Stimulated activated CD4-positive, alpha-beta T cell treated with anti-CD3 and anti-CD28 coated beads, Interleukin-12 subunit alpha, Interleukin-12 subunit beta, amount 100 ng/mL, for 4 hours (primary cell): ENCODE data around the gene RNASE9.
A peak's percentile ranks its signal among the peaks of the same experiment; 100 is the strongest.
"Not testable (repeated sequence)": the region's sequence is repeated elsewhere in the genome, so short reads cannot be mapped to it uniquely, and the experiment has no call there.

Experiments used
- DNase-seq: peaks from one replicate; pipeline ENCODE4 v3.0.0-alpha.2; 2020

RNASE9 gene

GRCh38 chr14:20560961-20561360 is at the start of gene RNASE9:
Gene RNASE9, minus strand, starts transcription at chr14:20561047.
- no peak for DNase-seq

GRCh38 chr14:20610002-20610765 is 49.3 kb upstream of the RNASE9 start:
- peak; percentile 76 for DNase-seq

- peak; percentile 38 for DNase-seq
Observed at GRCh38 chr14:20609215-20610001, 48.6 kb upstream of the RNASE9 start.

- no peak for DNase-seq
Observed at GRCh38 chr14:20608383-20609110, 47.7 kb upstream of the RNASE9 start.

- no peak for DNase-seq
Observed at GRCh38 chr14:20607617-20608016, 46.8 kb upstream of the RNASE9 start.

GRCh38 chr14:20606902-20607242 is 46.0 kb upstream of the RNASE9 start:
- DNase-seq, result no peak

- DNase-seq, result no peak
Observed at GRCh38 chr14:20606190-20606901, 45.5 kb upstream of the RNASE9 start.

GRCh38 chr14:20603813-20604690 is 43.2 kb upstream of the RNASE9 start:
- DNase-seq, result no peak

GRCh38 chr14:20602583-20602982 is 41.7 kb upstream of the RNASE9 start:
- DNase-seq, result no peak

- no peak for DNase-seq
Observed at GRCh38 chr14:20601522-20601921, 40.7 kb upstream of the RNASE9 start.

GRCh38 chr14:20597108-20597507 is 36.3 kb upstream of the RNASE9 start:
- no peak for DNase-seq

- not testable (repeated sequence) for DNase-seq
Observed at GRCh38 chr14:20595726-20596125, 34.9 kb upstream of the RNASE9 start.

GRCh38 chr14:20592574-20592973 is 31.7 kb upstream of the RNASE9 start:
- DNase-seq, result no peak

- no peak for DNase-seq
Observed at GRCh38 chr14:20591235-20591634, 30.4 kb upstream of the RNASE9 start, which contains the start of gene RNASE12. Gene RNASE12, minus strand, starts transcription at chr14:20591376. Its CDS starts 653 bp downstream, at chr14:20590723.

GRCh38 chr14:20587489-20588154 is 26.8 kb upstream of the RNASE9 start, which contains the start of gene RNASE11:
Gene RNASE11, minus strand, starts transcription at chr14:20588001.
- no peak for DNase-seq

GRCh38 chr14:20583908-20584307 is 23.1 kb upstream of the RNASE9 start:
- DNase-seq, result no peak

- no peak for DNase-seq
Observed at GRCh38 chr14:20583142-20583541, 22.3 kb upstream of the RNASE9 start.

- DNase-seq, result no peak
Observed at GRCh38 chr14:20580242-20580641, 19.4 kb upstream of the RNASE9 start.

GRCh38 chr14:20578784-20579502 is 18.1 kb upstream of the RNASE9 start:
- no peak for DNase-seq

- DNase-seq, result no peak
Observed at GRCh38 chr14:20578325-20578724, 17.5 kb upstream of the RNASE9 start.
